Suppressor macrophage treated with lipopolysaccharide for 1 hour (primary cell): ENCODE results near the gene ZC3H6.
"Not testable (repeated sequence)": the region's sequence is repeated elsewhere in the genome, so short reads cannot be mapped to it uniquely, and the experiment has no call there.

Experiments
- DNase-seq, 3 donors: peaks; one replicate each; pipeline ENCODE4 v3.0.0-alpha.2; 2020 to 2022

The ZC3H6 gene

DNA sequence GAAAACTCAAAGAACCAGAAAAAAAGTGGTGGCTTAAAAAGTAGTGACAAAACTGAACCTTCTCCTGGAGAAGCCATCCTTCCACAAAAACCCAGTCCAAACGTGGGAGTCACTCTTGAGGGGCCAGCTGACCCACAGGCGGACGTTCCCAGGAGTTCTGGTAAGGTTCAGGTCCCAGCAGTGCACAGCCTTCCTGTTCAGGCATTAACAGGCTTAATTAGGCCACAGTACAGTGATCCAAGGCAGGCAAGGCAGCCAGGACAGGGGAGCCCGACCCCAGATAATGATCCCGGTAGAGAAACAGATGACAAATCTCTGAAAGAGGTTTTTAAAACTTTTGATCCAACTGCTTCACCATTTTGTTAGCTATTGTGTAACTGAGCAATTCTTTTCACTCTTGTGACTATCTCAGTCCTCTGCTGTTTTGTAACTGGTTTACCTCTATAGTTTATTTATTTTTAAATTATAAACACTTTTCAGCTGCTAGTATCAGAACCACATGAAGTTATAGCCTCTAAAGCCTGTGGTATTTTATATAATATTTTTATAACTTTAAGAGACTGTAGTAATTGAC lies 56.8 kb downstream of the ZC3H6 start:
- DNase-seq = no peak

DNA sequence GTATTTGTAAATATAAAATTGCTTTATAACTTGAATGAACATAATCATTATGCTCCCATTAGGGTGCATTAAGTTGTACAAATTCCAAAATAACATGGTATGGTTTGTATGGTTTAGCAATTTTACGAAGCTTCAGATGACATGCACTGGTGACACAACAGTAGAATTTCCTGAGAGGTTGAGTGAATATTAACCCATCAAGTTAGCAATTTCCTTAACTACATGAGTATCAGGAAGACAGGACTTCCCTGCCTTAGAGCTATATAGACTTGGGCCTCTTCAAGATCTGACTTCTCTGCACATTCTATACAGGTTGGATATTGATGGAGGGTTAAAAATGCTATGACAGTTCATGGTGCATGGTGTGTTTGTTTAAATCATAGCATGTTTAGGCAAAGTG lies 60.2 kb downstream of the ZC3H6 start:
- DNase-seq = peak in 1 of 3 donors; percentile 7

GRCh38 chr2:112339986-112340385 lies 64.6 kb downstream of the ZC3H6 start:
- no peak for DNase-seq

DNA sequence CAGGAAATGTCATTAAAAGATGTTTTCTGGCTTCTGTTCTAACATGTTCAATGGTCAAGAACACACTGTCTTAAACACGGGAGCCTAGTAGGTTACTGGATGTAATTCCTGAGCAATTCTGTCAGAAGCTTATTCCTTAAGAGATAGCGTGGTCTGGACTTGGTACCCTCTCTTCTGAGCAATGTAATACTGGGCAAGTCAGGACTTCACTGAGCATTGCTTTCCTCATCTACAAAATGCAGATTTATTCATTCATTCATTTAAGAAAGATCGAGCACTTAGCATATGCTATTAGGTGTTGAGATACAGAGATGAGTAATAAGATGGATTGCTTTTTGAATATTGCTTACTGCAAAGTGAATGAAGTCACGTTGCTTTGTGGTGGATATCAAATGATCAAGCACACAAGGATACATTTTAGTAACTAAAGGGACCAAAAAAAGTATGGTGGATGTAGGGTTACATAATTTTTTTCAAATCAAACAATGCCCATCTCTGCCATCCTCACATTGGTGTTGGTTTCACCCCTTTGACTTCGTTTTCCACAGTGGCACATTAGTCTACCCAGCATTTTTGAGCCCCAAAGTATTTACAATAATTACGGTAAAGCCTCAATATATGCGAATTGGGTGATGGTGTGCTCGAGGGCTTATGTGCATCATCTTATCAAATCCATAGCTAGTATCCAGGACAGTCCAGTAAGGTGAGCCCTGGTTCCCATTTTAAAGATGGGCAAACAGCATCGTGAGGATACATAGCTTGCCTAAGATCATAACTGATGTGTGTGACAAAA lies 65.3 kb downstream of the ZC3H6 start:
- no peak for DNase-seq

DNA sequence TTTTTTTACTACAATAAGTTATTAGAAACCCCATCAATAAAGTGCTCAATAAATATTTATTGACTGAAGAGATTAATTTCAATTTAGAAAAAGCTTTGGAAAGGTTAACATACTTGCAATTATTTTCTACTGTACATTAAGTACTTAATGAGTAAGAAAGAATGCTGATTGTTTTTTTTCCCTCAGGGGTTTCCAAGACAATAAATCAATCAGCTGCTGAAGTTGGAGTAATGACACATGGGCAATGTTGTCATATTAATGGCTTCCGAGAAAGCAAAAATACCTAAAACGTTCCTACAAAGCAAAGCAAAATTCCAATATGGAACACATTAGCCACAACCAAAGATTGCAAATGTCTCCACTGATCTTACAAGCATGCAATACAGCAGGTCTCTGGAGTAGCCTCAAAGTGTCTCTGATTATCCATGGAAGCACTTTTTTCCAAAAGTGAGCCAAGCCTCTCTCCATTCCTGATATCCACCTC lies 66.7 kb downstream of the ZC3H6 start:
- no peak for DNase-seq

DNA sequence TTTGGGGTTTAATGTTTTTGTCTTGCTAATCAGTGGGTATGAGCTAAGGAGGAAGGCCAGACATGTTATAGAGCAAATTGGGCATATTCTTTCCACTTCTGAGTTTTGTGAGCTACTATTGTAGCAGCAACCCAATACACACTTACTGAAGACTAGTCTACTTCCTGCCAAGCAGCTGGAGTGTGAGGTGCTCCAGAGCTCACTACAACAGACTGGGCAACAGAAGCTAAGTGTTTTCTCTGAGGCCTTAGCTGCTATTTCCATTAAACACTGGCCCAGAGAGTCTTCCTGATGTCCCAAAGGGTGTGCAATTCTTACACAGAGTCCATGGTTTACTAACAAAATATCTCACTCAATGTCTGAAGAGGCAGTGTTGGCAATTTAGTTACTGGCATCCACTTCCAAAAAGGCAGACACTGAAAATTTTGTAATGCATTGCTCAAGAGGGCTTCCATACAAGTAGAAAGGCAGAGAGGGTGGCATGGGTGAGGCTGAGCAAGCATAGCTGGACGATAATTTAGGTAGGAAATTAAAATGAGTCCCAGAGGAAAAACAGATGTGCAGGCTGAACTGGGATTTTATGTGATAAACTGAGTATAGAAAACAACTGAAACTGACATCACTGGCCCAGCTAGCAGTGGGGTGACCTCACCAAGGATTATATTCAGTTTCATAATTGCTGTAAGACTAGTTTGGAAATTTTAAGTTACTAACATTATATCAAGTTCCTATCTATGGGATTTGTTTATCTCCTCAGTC lies 68.6 kb downstream of the ZC3H6 start:
- DNase-seq = peak; percentile 11 to 47 (median 18)

DNA sequence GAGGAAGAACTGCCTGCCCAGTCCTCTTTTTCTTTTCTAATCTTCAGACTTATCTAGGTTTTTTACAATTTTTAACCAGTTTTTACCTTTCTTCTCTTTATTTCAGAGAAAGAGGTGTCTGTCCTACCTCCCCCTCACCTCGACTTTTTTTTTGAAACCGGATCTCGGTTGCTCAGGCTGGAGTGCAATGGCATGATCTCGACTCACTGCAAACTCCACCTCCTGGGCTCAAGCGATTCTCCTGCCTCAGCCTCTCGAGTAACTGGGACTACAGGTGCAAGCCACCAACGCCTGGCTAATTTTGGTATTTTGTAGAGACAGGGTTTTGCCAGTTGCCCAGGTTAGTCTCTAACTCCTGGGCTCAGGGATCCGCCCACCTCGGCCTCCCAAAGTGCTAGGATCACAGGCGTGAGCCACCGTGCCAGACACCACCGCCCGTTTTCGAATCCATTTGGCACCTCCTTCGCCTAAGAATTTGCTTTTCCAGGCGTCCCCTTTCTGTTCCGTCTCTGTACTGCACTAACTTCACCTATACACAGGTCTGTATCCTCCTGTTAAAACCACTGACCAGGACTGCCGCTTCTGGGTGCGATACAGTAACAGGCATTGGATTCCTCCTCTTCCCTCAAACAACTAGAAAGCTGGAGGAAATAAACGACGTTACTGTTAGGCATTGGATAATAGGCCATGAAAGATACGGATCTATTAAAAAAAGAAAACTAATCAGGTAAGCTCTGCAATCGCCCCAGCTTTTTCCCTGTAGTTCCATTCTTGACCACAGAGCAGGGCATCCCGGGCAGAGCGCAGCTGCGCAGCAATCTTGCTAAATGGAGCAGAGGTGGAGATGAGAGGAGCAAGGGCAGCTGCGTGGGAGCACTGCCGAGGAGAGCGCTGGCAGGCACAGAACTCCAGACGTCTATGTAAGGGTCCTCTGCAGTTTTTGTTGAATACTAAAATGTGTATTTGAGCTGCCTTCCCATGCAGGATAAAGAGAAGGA lies 69.9 kb downstream of the ZC3H6 start:
- DNase-seq = no peak

DNA sequence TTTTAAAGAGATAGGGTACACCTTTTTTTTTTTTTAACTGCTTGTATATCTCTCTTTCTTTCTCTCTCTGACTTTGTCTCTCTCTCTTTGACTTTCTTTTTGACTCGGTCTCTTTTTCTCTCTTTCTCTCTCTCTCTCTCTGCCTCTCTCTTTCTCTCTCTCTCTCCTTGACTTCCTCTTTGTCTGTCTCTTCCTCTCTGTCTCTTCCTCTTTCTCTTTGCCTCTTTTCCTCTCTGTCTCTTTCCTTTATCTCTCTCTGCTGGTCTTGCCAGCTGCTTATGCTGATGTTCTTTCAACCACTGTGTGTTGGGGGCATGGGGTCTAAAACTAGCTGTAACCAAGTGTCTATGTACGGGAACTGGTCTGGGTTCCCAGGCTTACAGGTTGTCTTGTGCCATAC lies 76.9 kb downstream of the ZC3H6 start:
- DNase-seq = not testable (repeated sequence)

- not testable (repeated sequence) for DNase-seq
These were observed 77.6 kb downstream of the ZC3H6 start for GRCh38 chr2:112352809-112353603.

GRCh38 chr2:112354335-112354734 lies 78.9 kb downstream of the ZC3H6 start:
- not testable (repeated sequence) for DNase-seq

DNA sequence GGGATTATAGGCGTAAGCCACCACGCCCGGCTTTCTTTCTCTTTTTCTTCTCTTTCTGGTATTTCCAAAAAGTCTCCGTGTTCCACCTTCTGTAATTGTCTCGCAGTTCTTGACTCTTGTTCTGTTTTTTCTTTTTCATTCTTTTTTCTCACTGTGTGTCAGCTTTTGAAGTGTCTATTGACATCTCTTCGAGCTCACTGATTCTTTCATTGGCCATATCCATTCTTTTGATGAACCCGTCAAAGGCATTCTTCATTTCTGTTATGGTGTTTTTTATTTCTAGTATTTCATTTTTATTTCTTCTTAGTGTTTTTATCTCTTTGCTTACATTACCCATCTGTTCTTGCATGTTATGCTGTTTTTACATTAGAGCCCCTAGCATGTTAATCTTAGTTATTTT lies 84.7 kb downstream of the ZC3H6 start:
- not testable (repeated sequence) for DNase-seq
